ENCODE measurements around the gene ITM2C.

ITM2C gene

GRCh38 chr2:230863442-230864121 is 1.2 kb upstream of the ITM2C start:
- DNase-seq (ENCODE audit: low read depth), result no peak
- H3K4me3 ChIP-seq (ENCODE audit: control insufficient read depth, low read depth, low read length), result no peak overlapping the region
- no peak for TF ChIP-seq CTCF (IDR thresholded peaks at IDR 0.05; ENCODE audit: control insufficient read depth, insufficient read depth, low read depth, low read length, missing control alignments)

GRCh38 chr2:230864122-230864604 is 579 bp upstream of the ITM2C start:
- no peak for DNase-seq (ENCODE audit: low read depth)
- H3K4me3 ChIP-seq (ENCODE audit: control insufficient read depth, low read depth, low read length), result peak overlapping the region; percentile 49
- no peak for TF ChIP-seq CTCF (IDR thresholded peaks at IDR 0.05; ENCODE audit: control insufficient read depth, insufficient read depth, low read depth, low read length, missing control alignments)

GRCh38 chr2:230865307-230865765 is 594 bp downstream of the ITM2C start:
- no peak for DNase-seq (ENCODE audit: low read depth)
- TF ChIP-seq CTCF (IDR thresholded peaks at IDR 0.05; ENCODE audit: control insufficient read depth, insufficient read depth, low read depth, low read length, missing control alignments), result no peak

GRCh38 chr2:230865766-230866755 is 1.3 kb downstream of the ITM2C start:
- peak overlapping the region; percentile 49 for H3K4me3 ChIP-seq (ENCODE audit: control insufficient read depth, low read depth, low read length)
- peak; percentile 22 for TF ChIP-seq CTCF (IDR thresholded peaks at IDR 0.05; ENCODE audit: control insufficient read depth, insufficient read depth, low read depth, low read length, missing control alignments)
- no peak for DNase-seq (ENCODE audit: low read depth)

More at GRCh38 chr2:230865307-230865765, 594 bp downstream of the ITM2C start:
- H3K4me3 ChIP-seq (ENCODE audit: control insufficient read depth, low read depth, low read length), result peak overlapping the region; percentile 49

DNA sequence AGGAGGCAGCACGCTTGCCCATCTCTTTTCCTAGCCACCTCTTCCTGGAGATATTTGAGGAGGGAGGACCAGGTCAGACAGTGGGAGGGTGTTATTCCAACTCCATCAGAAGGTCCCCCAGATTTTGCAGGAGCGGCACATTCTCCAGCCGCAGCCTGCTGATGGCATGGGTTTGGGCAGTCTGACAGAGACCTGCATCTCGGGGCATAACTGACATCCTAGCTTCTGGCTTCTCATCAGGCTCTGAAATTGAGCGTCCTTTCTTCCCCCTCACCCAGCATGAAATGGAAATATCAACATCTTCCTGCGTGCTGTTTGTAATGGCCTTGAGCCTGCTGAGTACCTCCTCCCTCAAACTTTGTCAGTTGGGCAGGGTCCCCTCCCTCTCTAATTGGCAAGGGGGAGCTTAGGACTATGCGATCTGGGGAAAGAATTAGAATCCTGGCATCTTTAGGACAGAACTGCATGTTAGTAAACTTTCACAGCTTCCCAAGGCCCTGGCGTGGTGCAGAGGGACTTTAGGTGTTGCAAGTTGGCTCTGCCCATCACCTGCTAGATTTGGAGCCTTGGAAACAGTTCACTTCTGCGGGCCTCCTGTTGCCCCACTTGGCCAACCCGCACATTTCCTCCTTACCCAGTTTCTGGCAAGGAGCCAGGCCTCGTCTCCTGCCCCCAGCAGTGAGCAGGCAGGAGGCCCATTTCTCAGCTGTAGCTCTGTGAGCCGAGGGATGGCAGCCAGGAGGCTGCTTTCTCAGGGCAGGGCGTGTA is 2.2 kb downstream of the ITM2C start:
- no peak for DNase-seq (ENCODE audit: low read depth)
- H3K4me3 ChIP-seq (ENCODE audit: control insufficient read depth, low read depth, low read length), result no peak overlapping the region
- no peak for TF ChIP-seq CTCF (IDR thresholded peaks at IDR 0.05; ENCODE audit: control insufficient read depth, insufficient read depth, low read depth, low read length, missing control alignments)
